NCI-H82 treated with DMSO at 0.1 percent for 48 hours (cell line): ENCODE results near the gene ERCC2.

Experiments used
- DNase-seq: peaks from one replicate; lab custom pipeline; 2025; ENCODE audit not compliant: unreplicated experiment; lab: John Stamatoyannopoulos, UW

The ERCC2 gene

GRCh38 chr19:45402298-45403061 is 32.1 kb upstream of the ERCC2 start:
- DNase-seq, result no peak

GRCh38 chr19:45401815-45402214 is 31.4 kb upstream of the ERCC2 start:
- no peak for DNase-seq

GRCh38 chr19:45400192-45400591 is 29.8 kb upstream of the ERCC2 start:
- DNase-seq, result no peak

- DNase-seq, result no peak
Measured at GRCh38 chr19:45395821-45396617, 25.6 kb upstream of the ERCC2 start.

- no peak for DNase-seq
Measured at GRCh38 chr19:45391871-45392665, 21.7 kb upstream of the ERCC2 start.

GRCh38 chr19:45391346-45391745 is 21.0 kb upstream of the ERCC2 start:
- no peak for DNase-seq

- no peak for DNase-seq
Measured at GRCh38 chr19:45385392-45386221, 15.2 kb upstream of the ERCC2 start.

GRCh38 chr19:45382426-45382825 is 12.1 kb upstream of the ERCC2 start:
- no peak for DNase-seq

GRCh38 chr19:45380107-45380506 is 9.7 kb upstream of the ERCC2 start:
- DNase-seq, result no peak

- DNase-seq, result no peak
Measured at GRCh38 chr19:45376045-45376724, 5.8 kb upstream of the ERCC2 start.

- no peak for DNase-seq
Measured at GRCh38 chr19:45368737-45369340, 1.5 kb downstream of the ERCC2 start.

- DNase-seq, result no peak
Measured at GRCh38 chr19:45368127-45368526, 2.2 kb downstream of the ERCC2 start.

- no peak for DNase-seq
Measured at GRCh38 chr19:45364696-45365095, 5.7 kb downstream of the ERCC2 start.

- DNase-seq, result no peak
Measured at GRCh38 chr19:45363861-45364459, 6.4 kb downstream of the ERCC2 start.

- no peak for DNase-seq
Measured at GRCh38 chr19:45362291-45362690, 8.1 kb downstream of the ERCC2 start.

- DNase-seq, result no peak
Measured at GRCh38 chr19:45361608-45362007, 8.8 kb downstream of the ERCC2 start.

GRCh38 chr19:45358213-45358792 is 12.1 kb downstream of the ERCC2 start:
- DNase-seq, result no peak

GRCh38 chr19:45357445-45357783 is 13.0 kb downstream of the ERCC2 start:
- no peak for DNase-seq
